Effector CD8-positive, alpha-beta T cell (primary cell): ENCODE data around the gene IGFL1.
"Not testable (repeated sequence)": the region's sequence is repeated elsewhere in the genome, so short reads cannot be mapped to it uniquely, and the experiment has no call there.

Source experiments
- DNase-seq: peaks from one replicate; lab custom pipeline; 2025; lab: John Stamatoyannopoulos, UW

IGFL1 gene

GRCh38 chr19:46270521-46271256 lies 41.1 kb downstream of the IGFL1 start:
- no peak for DNase-seq

DNA sequence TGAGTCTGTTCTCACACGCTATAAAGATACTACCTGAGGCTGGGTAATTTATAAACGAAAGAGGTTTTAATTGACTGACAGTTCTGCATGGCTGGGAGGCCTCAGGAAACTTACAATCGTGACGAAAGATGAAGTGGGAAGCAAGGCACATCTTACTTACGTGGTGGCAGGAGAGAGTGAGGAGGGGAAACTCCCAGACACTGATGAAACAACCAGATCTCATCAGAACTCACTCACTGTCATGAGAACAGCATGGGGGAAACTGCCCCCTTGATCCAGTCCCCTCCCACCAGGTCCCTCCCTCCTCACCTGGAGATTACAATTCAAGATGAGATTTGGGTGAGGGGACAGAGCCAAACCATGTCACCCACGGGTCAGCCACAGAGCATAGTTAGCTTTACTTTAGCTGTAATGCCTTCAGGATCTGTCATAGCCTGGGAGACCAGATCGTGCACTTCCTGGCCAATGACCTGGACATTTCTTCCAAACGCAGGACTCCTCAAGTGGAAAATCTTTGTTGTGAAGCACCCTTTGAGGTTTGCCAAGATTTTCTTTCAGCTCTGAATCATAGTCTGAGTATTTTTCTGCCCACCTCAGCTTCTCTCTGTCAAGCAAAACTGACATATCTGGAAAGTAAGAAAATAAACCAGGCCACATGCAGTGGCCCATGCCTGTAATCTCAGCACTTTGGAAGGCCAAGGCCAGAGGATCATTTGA lies 42.1 kb downstream of the IGFL1 start:
- DNase-seq, result no peak

GRCh38 chr19:46273931-46274330 lies 44.4 kb downstream of the IGFL1 start:
- DNase-seq, result not testable (repeated sequence)

DNA sequence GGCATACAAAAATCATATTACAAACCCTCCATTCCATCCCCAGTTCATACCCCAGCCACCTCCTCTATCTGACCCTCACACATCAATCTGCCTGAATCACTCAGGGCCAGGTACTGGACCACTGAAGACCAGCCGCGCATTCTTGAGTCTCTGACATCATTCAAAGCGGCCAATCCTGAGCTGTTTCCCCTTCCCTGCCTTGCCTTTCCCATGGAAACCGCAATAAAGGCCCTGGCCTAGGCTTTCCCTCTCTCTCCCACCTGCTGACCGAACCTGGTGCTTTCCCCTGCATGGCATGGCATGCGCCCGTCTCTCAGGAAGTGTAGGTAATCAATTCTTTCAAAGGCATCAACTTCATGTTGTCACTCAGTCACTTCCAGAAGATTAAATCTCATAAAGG lies 49.6 kb downstream of the IGFL1 start:
- DNase-seq, result no peak
